Measurements from ENCODE around the gene PKN1. TPM values are rescaled to one million over a fixed set of nuclear protein-coding genes. Genes with fewer than 3 reads are reported as not detected.

Gene PKN1
- total and polyA plus RNA-seq, 9 of the 15 experiments (the other 6 are each of a cell fraction or from before 2014, with no cell fraction given) = 0.30 to 228 (median 77.5) TPM

DNA sequence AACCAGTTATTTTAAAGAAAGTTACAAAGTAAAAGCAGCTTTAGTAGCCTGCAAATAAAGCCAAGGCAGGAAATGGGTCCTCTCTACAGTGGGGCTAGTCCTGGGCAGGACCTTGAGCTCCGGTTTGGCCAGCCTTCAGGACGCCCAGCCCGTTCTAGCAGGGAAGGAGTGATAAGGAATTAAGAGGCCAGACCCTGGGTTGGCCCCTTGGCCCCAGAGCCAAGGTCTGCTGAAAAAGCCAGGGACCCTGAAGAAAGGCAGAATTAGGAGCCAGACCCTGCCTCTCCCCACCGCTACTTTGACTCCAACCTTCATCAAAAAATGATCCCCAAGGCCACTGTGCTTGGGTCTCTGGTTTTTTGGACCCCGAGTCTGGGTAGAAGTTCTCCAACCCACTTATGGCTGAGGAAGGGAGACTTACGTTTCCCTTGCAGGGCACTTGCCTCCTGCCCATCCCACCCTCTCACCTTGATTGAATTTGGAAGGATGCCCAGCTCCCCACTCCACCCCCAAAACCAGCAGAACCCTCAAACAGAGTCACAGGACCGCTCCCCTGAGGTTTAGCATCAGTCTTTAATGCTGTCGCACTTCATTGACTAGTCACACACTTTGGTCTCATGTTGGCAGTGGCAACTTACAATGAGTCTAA, 81.2 kb downstream of the PKN1 start (continued):
- TF ChIP-seq TAF1 (IDR thresholded peaks at IDR 0.05; ENCODE audit: control insufficient read depth, extremely low read depth, insufficient read depth, low read length, severe bottlenecking) (no peak), HNRNPL (IDR thresholded peaks at IDR 0.05; ENCODE audit: low read depth, low read length) (no peak), BRCA1 (IDR thresholded peaks at IDR 0.05) (no peak), BRCA1 (CRISPR knock-in tag; IDR thresholded peaks at IDR 0.05) (no peak), ZNF780A (CRISPR knock-in tag; IDR thresholded peaks at IDR 0.05) (no peak), SMAD3 (CRISPR knock-in tag; conservative IDR thresholded peaks at IDR 0.05) (no peak), BRD4 (IDR thresholded peaks at IDR 0.05) (no peak), ZNF79 (CRISPR knock-in tag; IDR thresholded peaks at IDR 0.05; ENCODE audit: low read depth) (no peak), SAFB (IDR thresholded peaks at IDR 0.05; ENCODE audit: borderline replicate concordance, low read depth, low read length) (no peak), ZNF445 (CRISPR knock-in tag; IDR thresholded peaks at IDR 0.05; ENCODE audit: low read depth) (no peak), POLR3A (IDR thresholded peaks at IDR 0.05; ENCODE audit: borderline replicate concordance, extremely low read depth, insufficient read depth, insufficient read length) (no peak), ZNF239 (CRISPR knock-in tag; IDR thresholded peaks at IDR 0.05) (no peak)
- TF ChIP-seq, protein P1, sequence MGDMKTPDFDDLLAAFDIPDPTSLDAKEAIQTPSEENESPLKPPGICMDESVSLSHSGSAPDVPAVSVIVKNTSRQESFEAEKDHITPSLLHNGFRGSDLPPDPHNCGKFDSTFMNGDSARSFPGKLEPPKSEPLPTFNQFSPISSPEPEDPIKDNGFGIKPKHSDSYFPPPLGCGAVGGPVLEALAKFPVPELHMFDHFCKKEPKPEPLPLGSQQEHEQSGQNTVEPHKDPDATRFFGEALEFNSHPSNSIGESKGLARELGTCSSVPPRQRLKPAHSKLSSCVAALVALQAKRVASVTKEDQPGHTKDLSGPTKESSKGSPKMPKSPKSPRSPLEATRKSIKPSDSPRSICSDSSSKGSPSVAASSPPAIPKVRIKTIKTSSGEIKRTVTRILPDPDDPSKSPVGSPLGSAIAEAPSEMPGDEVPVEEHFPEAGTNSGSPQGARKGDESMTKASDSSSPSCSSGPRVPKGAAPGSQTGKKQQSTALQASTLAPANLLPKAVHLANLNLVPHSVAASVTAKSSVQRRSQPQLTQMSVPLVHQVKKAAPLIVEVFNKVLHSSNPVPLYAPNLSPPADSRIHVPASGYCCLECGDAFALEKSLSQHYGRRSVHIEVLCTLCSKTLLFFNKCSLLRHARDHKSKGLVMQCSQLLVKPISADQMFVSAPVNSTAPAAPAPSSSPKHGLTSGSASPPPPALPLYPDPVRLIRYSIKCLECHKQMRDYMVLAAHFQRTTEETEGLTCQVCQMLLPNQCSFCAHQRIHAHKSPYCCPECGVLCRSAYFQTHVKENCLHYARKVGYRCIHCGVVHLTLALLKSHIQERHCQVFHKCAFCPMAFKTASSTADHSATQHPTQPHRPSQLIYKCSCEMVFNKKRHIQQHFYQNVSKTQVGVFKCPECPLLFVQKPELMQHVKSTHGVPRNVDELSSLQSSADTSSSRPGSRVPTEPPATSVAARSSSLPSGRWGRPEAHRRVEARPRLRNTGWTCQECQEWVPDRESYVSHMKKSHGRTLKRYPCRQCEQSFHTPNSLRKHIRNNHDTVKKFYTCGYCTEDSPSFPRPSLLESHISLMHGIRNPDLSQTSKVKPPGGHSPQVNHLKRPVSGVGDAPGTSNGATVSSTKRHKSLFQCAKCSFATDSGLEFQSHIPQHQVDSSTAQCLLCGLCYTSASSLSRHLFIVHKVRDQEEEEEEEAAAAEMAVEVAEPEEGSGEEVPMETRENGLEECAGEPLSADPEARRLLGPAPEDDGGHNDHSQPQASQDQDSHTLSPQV (IDR thresholded peaks at IDR 0.05) = peak; percentile 21; the same call in 1 of the 2 replicates
- TF ChIP-seq, protein P2, sequence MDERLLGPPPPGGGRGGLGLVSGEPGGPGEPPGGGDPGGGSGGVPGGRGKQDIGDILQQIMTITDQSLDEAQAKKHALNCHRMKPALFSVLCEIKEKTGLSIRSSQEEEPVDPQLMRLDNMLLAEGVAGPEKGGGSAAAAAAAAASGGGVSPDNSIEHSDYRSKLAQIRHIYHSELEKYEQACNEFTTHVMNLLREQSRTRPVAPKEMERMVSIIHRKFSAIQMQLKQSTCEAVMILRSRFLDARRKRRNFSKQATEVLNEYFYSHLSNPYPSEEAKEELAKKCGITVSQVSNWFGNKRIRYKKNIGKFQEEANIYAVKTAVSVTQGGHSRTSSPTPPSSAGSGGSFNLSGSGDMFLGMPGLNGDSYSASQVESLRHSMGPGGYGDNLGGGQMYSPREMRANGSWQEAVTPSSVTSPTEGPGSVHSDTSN (CRISPR knock-in tag; IDR thresholded peaks at IDR 0.05; ENCODE audit: low read depth) = no peak
- TF ChIP-seq, protein P2 (tag; conservative IDR thresholded peaks at IDR 0.05; ENCODE audit: low read depth) = no peak
